Sigmoid colon (tissue), 7 donors: ENCODE results near the gene SULT1A1. TPM values are rescaled to one million over a fixed set of nuclear protein-coding genes. Genes with fewer than 3 reads are reported as not detected.
"Not testable (repeated sequence)": the region's sequence is repeated elsewhere in the genome, so short reads cannot be mapped to it uniquely, and the experiment has no call there.

Experiments
- DNase-seq: peaks from one replicate; pipeline ENCODE4 v3.0.0-alpha.2; 2019
- H3K27ac ChIP-seq, 4 donors: fragments of 200-600 bp; sonication (generic); one replicate each; pipeline ENCODE4 v1.5.1; 2016 to 2019; ENCODE audit warnings: mild to moderate bottlenecking in 1 of 4
- H3K27me3 ChIP-seq, 3 donors: fragments of 200-600 bp; sonication (generic); one replicate each; pipeline ENCODE4 v1.5.1; 2019; ENCODE audit warnings: mild to moderate bottlenecking in 1 of 3
- H3K36me3 ChIP-seq, 4 donors: fragments of 200-600 bp; sonication (generic); one replicate each; pipeline ENCODE4 v1.5.1; 2016 to 2019
- H3K4me1 ChIP-seq, 4 donors: fragments of 200-600 bp; sonication (generic); one replicate each; pipeline ENCODE4 v1.5.1; 2017 to 2019
- H3K4me3 ChIP-seq, 4 donors: fragments of 200-600 bp; sonication (generic); one replicate each; pipeline ENCODE4 v1.5.1; 2017 to 2019; ENCODE audit warnings: mild to moderate bottlenecking in 2 of 4, moderate library complexity in 1 of 4
- H3K9me3 ChIP-seq, 4 donors: fragments of 200-600 bp in 3 of 4; sonication (generic) in 3 of 4; one replicate each; pipeline versions ENCODE4 v1.5.1 to v1.6.1; 2013 to 2019
- CTCF ChIP-seq, 4 experiments: fragments of 450-650 bp in 3 of 4; fragments of 200-600 bp in 1 of 4; IDR thresholded peaks; one replicate each; pipeline ENCODE4 v1.5.1; 2016 to 2019; ENCODE audit warnings: antibody characterized with exemption in 4 of 4, mild to moderate bottlenecking in 3 of 4, moderate library complexity in 2 of 4
- EP300 ChIP-seq, 4 donors: sonication (generic); formaldehyde crosslinking; IDR thresholded peaks; one replicate each; pipeline ENCODE4 v1.6.1; 2017; ENCODE audit warnings: antibody characterized with exemption in 4 of 4
- POLR2A ChIP-seq, 2 donors: fragments of 450-650 bp; IDR thresholded peaks; one replicate each; pipeline ENCODE4 v1.6.1; 2016; ENCODE audit warnings: antibody characterized with exemption in 2 of 2, mild to moderate bottlenecking in 2 of 2, moderate library complexity in 2 of 2
- POLR2AphosphoS5 ChIP-seq, 4 donors: sonication (generic); formaldehyde crosslinking; IDR thresholded peaks; one replicate each; pipeline ENCODE4 v1.6.1; 2017; ENCODE audit warnings: antibody characterized with exemption in 4 of 4
- WGBS, 2 donors: extraction: QIAGEN DNeasy Blood & Tissue Kit; methylation state at CpG; one replicate each; pipeline ENCODE4 v1.1.7; 2013; 5-methylcytosine and 5-hydroxymethylcytosine counted together
- intact Hi-C: fragments of 100-400 bp; cut with DNase I; formaldehyde crosslinking; loops from one replicate; pipeline ENCODE4 v1.15.1; 2023
- polyA plus RNA-seq, 3 donors: library from polyadenylated mRNA; stranded (reverse); fragments of 200-250 nt; gene quantifications; one replicate each; pipeline ENCODE4 v1.2.3, GENCODE V29; 2013
- total RNA-seq, 4 donors: library from RNA; depleted of rRNA; stranded (reverse); fragments of >200 nt; gene quantifications; one replicate each; pipeline ENCODE4 v1.1.0, GENCODE V29; 2016
- donor health status: healthy with polysubstance abuse.
- donor health status: Bipolar disorder and iron deficiency.
- donor health status: healthy.

Gene SULT1A1
- total and polyA plus RNA-seq, 7 donors, result 10.2 to 283 (median 27.7) TPM

GRCh38 chr16:28596115-28596630 is 13.7 kb downstream of the SULT1A1 start:
- intact Hi-C loops, result no loop called here
- no peak for DNase-seq
- no peaks in the 10 kb centered on the region for H3K9me3 ChIP-seq
- peaks cover 0 to 6% (median 2%) of the 10 kb centered on the region in 4 donors for H3K36me3 ChIP-seq
- WGBS, 2 donors, result 79 to 82% methylated on average over 8 of the region's 8 CpGs
- no peak overlapping the region for H3K4me3 ChIP-seq
- TF ChIP-seq CTCF (IDR thresholded peaks at IDR 0.05) (no peak), POLR2A (IDR thresholded peaks at IDR 0.05) (no peak), POLR2AphosphoS5 (IDR thresholded peaks at IDR 0.05) (no peak), EP300 (IDR thresholded peaks at IDR 0.05) (no peak)
- H3K4me1 ChIP-seq, result peaks cover 0 to 6% (median 2%) of the 10 kb centered on the region in 4 donors
- H3K27ac ChIP-seq, result no peak overlapping the region
- H3K27me3 ChIP-seq, result no peaks in the 10 kb centered on the region

GRCh38 chr16:28595451-28595850 is 14.4 kb downstream of the SULT1A1 start:
- H3K9me3 ChIP-seq, H3K27me3 ChIP-seq, DNase-seq, intact Hi-C loops, H3K4me3 ChIP-seq, H3K27ac ChIP-seq, H3K4me1 ChIP-seq: not testable (repeated sequence)
- peaks cover 0 to 13% (median 9%) of the 10 kb centered on the region in 4 donors for H3K36me3 ChIP-seq
- WGBS, 2 donors, result 79 to 93% methylated on average over 6 of the region's 6 CpGs

- no peak for TF ChIP-seq POLR2AphosphoS5 (IDR thresholded peaks at IDR 0.05)
- TF ChIP-seq POLR2A (IDR thresholded peaks at IDR 0.05), result no peak
- no peak for TF ChIP-seq EP300 (IDR thresholded peaks at IDR 0.05)
- no peak for TF ChIP-seq CTCF (IDR thresholded peaks at IDR 0.05)
- no peaks in the 10 kb centered on the region for H3K27me3 ChIP-seq
- no peak overlapping the region for H3K4me3 ChIP-seq
- H3K27ac ChIP-seq, result no peak overlapping the region
- DNase-seq, result no peak
- peaks cover 0 to 6% (median 2%) of the 10 kb centered on the region in 4 donors for H3K4me1 ChIP-seq
- H3K36me3 ChIP-seq, result peaks cover 8 to 37% (median 26%) of the 10 kb centered on the region in 4 donors
- intact Hi-C loops, result no loop called here
- H3K9me3 ChIP-seq, result no peaks in the 10 kb centered on the region
- 90 to 92% methylated on average over 13 of the region's 13 CpGs for WGBS, 2 donors
Measured at GRCh38 chr16:28592979-28593553, 16.8 kb downstream of the SULT1A1 start.

- H3K36me3 ChIP-seq, result peaks cover 8 to 43% (median 28%) of the 10 kb centered on the region in 4 donors
- intact Hi-C loops, result no loop called here
- 94 to 96% methylated on average over 5 of the region's 5 CpGs for WGBS, 2 donors
- H3K4me1 ChIP-seq, result peaks cover 0 to 6% (median 2%) of the 10 kb centered on the region in 4 donors
- H3K27me3 ChIP-seq, result no peaks in the 10 kb centered on the region
- TF ChIP-seq CTCF (IDR thresholded peaks at IDR 0.05), result no peak
- no peak for TF ChIP-seq EP300 (IDR thresholded peaks at IDR 0.05)
- no peak for TF ChIP-seq POLR2AphosphoS5 (IDR thresholded peaks at IDR 0.05)
- TF ChIP-seq POLR2A (IDR thresholded peaks at IDR 0.05), result no peak
- no peak overlapping the region for H3K4me3 ChIP-seq
- H3K27ac ChIP-seq, result no peak overlapping the region
- no peak for DNase-seq
- H3K9me3 ChIP-seq, result no peaks in the 10 kb centered on the region
Measured at GRCh38 chr16:28592511-28592910, 17.3 kb downstream of the SULT1A1 start.

GRCh38 chr16:28591355-28591754 is 18.5 kb downstream of the SULT1A1 start:
- H3K4me3 ChIP-seq, result no peak overlapping the region
- intact Hi-C loops, result no loop called here
- 92% methylated on average over 6 of the region's 6 CpGs for WGBS, 2 donors
- no peak overlapping the region for H3K27ac ChIP-seq
- TF ChIP-seq POLR2AphosphoS5 (IDR thresholded peaks at IDR 0.05) (no peak), CTCF (IDR thresholded peaks at IDR 0.05) (no peak), POLR2A (IDR thresholded peaks at IDR 0.05) (no peak), EP300 (IDR thresholded peaks at IDR 0.05) (no peak)
- no peak for DNase-seq
- H3K36me3 ChIP-seq, result peaks cover 18 to 54% (median 34%) of the 10 kb centered on the region in 4 donors
- H3K4me1 ChIP-seq, result peaks cover 0 to 3% (median 0%) of the 10 kb centered on the region in 4 donors
- no peaks in the 10 kb centered on the region for H3K27me3 ChIP-seq
- no peaks in the 10 kb centered on the region for H3K9me3 ChIP-seq
